NCI-H82 (cell line): ENCODE data around the gene DPF3.
A peak's percentile ranks its signal among the peaks of the same experiment; 100 is the strongest.

Source experiments
- DNase-seq: peaks from one replicate; lab custom pipeline; 2025; lab: John Stamatoyannopoulos, UW

Gene DPF3

DNA sequence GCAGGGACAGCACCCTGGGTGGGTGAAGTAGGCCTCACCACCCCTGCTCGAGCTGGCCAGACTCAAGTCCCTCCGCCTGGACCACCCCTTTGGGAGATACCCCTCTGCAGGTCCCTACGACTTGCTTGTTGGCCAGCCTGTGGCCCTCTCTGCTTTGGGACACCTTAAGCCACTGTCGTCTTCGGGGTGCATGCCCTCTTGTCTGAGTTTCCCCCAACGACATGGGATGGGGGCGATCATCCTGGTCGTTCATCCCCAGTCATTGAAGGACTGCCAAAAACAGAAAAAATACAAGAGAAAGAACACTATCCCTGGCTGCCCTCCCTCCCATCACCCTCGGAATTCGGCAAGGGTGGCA, 151.1 kb downstream of the DPF3 start:
- no peak for DNase-seq

GRCh38 chr14:72742118-72742837, 151.6 kb downstream of the DPF3 start:
- DNase-seq: peak; percentile 62

DNA sequence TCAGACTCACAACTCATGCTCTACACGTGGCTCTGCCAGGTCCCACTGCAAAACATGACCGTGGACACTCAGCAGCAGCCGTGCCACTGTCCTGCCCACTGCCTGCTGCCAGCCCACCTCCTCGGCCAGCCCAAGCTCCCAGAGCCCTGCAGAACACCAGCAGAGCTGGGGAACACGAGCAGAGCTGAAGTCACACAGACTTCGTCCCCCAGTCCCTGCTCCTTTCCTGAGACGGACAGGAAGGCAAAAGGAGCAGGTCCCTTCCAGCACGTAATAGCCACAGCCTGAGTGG, 152.1 kb downstream of the DPF3 start:
- DNase-seq: no peak

DNA sequence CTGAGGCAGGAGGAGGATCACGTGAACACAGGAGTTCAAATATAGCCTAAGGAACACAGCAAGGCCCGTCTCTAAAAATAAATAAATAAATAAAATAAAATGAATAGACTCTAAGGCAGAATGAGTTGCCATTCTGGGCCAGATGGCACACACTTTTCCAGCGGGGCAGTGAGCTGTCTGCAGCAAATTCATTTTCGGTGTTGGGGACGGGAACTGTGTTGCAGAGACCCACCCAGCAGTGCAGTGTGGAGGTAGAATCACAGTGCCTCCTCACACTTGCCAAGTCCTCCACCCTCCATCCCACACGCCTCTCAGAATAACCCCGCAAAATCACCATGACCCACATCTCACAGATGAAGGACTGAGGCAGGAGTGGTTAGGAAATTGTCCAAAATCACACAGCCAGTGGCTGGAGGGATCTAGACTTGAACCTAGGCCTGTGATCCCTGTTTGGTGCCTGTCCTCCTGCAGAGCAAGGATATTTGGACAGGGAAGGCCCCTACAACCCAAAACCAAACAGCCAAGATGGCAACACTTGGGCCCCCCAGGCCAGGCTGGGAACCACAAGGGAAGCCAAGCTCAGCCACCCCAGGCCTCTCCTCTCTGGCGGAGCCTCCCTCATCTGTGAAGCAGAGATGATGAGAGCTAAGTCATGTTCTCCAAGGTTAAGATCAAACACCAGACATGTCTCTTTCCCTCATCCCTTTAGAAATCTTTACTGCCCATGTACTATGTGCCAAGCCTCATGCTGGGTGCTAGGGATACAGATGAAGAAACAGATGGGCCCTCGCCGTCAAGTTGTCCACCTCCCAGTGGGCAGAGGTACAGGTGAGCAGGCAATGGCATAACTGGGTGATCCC, 152.7 kb downstream of the DPF3 start:
- DNase-seq: no peak

GRCh38 chr14:72740504-72740961, 153.4 kb downstream of the DPF3 start:
- DNase-seq: no peak

GRCh38 chr14:72739446-72740405, 154.2 kb downstream of the DPF3 start:
- DNase-seq: no peak

- peak; percentile 25 for DNase-seq
Measured at GRCh38 chr14:72738161-72738611, 155.7 kb downstream of the DPF3 start.

DNA sequence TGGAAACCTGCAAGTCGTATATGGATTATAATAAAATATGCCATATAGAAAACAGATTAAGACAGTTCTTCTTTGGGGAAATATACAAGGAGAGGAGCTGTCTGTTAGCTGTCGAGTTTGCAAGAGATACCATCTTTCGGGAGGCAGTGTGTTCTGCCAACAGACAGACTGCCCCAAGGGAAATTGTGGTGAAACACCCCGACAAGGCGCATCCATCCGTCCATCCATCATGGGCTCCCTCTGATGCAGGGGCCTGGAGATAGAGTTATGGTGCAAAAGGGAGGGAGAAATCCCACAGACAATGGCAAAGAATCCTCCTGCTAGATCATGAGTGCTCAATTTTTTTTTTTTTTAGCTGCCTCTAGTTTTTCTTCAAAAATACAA, 156.3 kb downstream of the DPF3 start:
- peak; percentile 28 for DNase-seq

DNA sequence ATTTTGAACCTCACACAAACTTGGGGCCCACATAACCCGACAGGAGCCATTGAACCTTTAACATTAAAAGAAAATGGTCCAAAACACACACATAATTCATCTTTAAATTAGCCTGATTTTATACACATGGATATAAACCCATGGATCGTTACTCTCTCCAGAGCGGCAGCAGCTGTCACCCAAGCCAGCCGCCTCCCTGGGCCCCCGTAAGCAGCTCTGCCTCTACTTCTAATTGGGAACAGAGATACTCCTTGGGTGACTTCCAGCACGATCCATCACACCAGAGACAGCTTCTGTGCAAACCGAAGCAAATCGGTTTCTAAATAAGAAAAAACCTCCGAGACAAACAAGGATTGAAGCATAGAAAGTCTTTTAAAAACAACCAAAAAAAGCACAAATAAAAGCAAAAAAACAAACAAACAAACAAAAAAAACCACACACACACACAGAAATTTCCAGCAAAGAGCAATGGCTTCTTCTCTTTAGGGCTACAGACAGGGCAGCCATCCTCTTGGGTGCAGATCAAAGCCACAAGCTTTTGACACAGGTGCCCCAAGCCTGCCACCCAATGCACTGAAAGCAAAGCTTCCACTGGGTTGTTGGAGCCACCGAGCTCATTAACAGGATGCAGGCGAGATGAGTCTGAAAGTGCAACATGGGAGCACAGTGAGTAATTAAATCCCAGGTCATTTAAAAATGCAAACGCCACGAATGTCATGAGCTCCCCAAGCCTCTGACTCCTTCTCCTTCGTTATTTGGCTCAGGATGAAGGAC, 156.9 kb downstream of the DPF3 start:
- DNase-seq: peak; percentile 75

GRCh38 chr14:72736308-72736707, 157.6 kb downstream of the DPF3 start:
- DNase-seq: peak; percentile 86

DNA sequence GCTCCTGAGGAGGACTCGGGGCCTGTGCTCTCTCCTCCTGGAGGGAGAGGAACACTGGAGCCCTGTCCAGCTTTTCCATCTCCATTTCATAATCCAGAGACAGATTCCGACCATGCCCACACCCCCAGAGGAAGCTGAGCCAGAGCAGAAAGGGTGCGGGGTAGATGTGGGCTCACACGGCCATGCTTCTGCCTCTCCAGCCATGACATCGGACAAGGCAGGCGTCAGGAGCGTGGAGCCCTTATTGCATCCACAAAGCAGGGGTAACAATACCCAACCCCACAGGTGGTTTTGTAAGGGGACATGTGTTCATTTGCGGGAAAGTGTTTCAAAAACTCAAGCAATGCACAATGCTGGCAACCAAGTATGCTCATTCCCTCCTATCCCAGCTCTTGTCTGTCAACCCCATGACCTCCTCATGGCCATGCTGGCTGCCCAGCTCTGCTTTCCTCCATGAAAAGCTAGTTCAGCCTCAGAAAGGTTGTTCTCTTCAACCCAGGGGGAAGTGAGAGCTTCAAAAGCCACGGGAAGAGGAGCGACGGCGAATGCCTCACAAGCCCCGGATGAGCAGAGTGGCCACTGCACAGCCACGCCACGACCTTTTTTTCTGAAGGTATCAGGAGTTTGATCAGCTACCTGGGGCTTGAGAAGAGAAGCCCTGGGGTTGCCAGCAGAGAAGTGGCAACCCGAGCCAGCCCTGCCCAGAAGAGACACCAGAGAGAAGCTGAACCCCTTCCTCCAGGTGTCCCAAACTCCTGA, 161.7 kb downstream of the DPF3 start:
- DNase-seq: no peak

- no peak for DNase-seq
Measured at GRCh38 chr14:72731252-72732020, 162.5 kb downstream of the DPF3 start.

DNA sequence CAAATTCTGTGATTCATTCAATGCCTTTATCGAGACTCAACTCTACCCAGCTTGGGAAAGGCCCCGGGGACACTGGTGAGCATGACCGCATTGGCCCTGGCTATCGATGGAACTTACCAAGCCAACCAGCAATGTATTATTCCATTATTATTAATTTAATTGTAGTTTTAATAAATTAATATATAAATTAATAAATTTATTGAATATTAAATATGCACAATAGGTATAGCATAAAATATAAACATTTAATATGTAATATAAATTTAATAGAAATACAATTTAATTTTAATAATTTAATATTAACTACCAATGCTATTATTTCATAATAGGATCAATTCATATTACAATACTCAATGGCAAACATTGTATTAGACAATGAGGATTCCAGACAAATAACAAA, 163.4 kb downstream of the DPF3 start:
- DNase-seq: no peak

DNA sequence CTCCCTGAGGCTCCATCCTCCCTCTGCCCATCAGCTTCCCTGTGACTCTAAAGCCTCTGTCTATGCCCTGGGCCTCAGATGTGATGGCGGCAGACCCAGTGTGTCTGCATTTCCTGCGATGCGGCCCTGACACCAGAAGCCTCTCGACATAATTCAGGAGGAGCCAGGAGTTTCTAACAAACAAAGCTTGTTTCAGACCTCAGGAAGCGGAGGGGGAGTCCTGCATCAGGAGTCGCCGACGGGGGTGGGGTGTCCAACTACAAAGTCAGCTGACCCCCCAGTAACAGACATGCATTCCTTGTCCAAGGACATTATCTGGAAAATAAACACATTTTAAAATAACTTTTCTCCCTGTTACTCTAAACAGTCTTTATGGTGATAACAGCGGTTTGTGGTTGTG, 167.5 kb downstream of the DPF3 start:
- DNase-seq: no peak

DNA sequence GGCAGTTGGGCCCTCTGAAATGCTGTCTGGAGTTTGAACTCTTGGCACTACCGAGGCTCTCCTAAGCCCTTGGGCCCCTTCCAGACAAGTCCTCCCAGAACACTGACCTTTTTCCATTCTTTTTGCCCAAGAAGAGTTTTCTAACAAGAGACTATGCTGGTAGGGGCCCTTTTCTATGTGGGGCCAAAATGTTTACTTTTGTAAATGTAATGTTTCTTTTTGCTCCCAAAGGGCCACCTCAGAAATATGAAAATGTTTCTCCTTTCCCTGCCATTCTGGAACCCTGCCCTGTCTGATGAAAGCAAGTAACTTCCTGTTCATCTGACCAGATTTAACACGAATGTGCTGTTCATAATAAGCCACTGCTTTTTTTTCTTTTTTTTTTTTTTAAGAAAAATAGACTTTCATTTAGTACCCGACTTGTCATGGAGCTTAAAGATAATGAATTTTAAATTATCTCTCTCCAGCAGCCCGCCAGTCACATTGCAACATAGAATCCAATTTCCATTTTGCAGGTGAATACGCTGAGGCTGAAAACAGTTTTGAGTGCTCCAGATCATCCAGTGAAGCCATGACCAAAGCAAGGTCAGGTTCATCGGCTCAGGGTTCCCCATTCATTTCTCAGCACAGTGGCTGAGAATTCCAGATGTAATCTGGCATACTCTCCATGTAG, 169.9 kb downstream of the DPF3 start:
- DNase-seq: no peak

- no peak for DNase-seq
Measured at GRCh38 chr14:72722201-72722785, 171.6 kb downstream of the DPF3 start.

- DNase-seq: no peak
Measured at GRCh38 chr14:72721083-72721482, 172.8 kb downstream of the DPF3 start.

DNA sequence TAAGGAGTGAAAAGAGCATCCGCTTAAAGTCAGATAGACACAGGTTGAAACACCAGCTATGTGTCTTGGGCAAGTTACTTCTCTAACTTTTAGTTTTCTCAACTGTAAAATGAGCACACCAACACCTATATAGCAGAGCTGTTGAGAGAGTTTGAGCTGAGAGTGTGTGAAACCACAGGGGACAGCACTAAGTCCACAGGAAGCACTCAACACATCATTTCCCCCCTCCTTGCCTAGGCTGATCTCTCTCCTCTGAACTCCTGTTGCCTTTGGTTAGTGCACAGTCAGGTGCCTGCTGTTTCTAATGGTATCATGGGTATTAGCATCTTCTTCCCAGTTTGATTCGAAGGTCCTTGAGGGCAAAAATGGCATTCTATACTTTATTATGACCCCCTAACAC, 176.7 kb downstream of the DPF3 start:
- no peak for DNase-seq

GRCh38 chr14:72716476-72716875, 177.4 kb downstream of the DPF3 start:
- DNase-seq: no peak
